Transverse colon (tissue), 4 donors: ENCODE measurements around the gene GCNT2. TPM values are rescaled to one million over a fixed set of nuclear protein-coding genes. Genes with fewer than 3 reads are reported as not detected.

Source experiments
- DNase-seq: peaks from one replicate; pipeline ENCODE4 v3.0.0-alpha.2; 2019
- H3K27ac ChIP-seq, 4 donors: fragments of 200-600 bp; sonication (generic); 2 replicates each; pipeline ENCODE4 v1.5.1; 2016 to 2018; ENCODE audit warnings: inconsistent platforms in 4 of 4
- H3K27me3 ChIP-seq: fragments of 200-600 bp; sonication (generic); 2 replicates; pipeline ENCODE4 v1.5.1; 2017; ENCODE audit warnings: inconsistent platforms
- H3K36me3 ChIP-seq, 4 donors: fragments of 200-600 bp; sonication (generic); 2 replicates each; pipeline ENCODE4 v1.5.1; 2017 to 2019; ENCODE audit warnings: inconsistent platforms in 4 of 4
- H3K4me1 ChIP-seq, 4 donors: fragments of 200-600 bp; sonication (generic); 2 replicates each; pipeline ENCODE4 v1.5.1; 2017 to 2020; ENCODE audit warnings: inconsistent platforms in 4 of 4
- H3K4me3 ChIP-seq, 4 donors: fragments of 200-600 bp; sonication (generic); 1 replicate in 1 of 4; 2 replicates in 3 of 4; pipeline versions ENCODE4 v1.5.1 to v1.6.1; 2017 to 2019; ENCODE audit warnings: inconsistent platforms in 4 of 4
- H3K9me3 ChIP-seq, 2 donors: fragments of 200-600 bp; sonication (generic); 2 replicates each; pipeline ENCODE4 v1.5.1; 2017 to 2019; ENCODE audit warnings: inconsistent platforms in 2 of 2
- CTCF ChIP-seq, 5 experiments: fragments of 200-600 bp in 3 of 5; fragments of 450-650 bp in 2 of 5; sonication (generic) in 3 of 5; IDR thresholded peaks; 1 replicate in 2 of 5; 2 replicates in 3 of 5; pipeline ENCODE4 v1.5.1; 2016 to 2017; ENCODE audit warnings: antibody characterized with exemption in 5 of 5, inconsistent platforms in 3 of 5, mild to moderate bottlenecking in 2 of 5, moderate library complexity in 1 of 5
- EP300 ChIP-seq: sonication (generic); formaldehyde crosslinking; IDR thresholded peaks from one replicate; pipeline ENCODE4 v1.6.1; 2017; ENCODE audit warnings: antibody characterized with exemption, low read depth
- POLR2A ChIP-seq: fragments of 450-650 bp; IDR thresholded peaks from one replicate; pipeline ENCODE4 v1.6.1; 2016; ENCODE audit warnings: antibody characterized with exemption, mild to moderate bottlenecking, moderate library complexity
- POLR2AphosphoS5 ChIP-seq, 3 donors: sonication (generic); formaldehyde crosslinking; IDR thresholded peaks; one replicate each; pipeline ENCODE4 v1.6.1; 2016; ENCODE audit warnings: antibody characterized with exemption in 3 of 3
- WGBS, 2 donors: methylation state at CpG; one replicate each; pipeline ENCODE4 v1.1.5; 2018; ENCODE audit warnings: low coverage in 1 of 2; 5-methylcytosine and 5-hydroxymethylcytosine counted together
- in situ Hi-C, 4 donors: fragments of 200-750 bp; cut with MboI; loops; one replicate each; pipeline versions ENCODE4 v1.15.0 to v1.15.1; 2017; ENCODE audit warnings: low sequenced_read_pairs in 3 of 4, low pct_ligation_motif_present in 1 of 4, low pct_unique_long_range_greater_than_20kb in 1 of 4
- intact Hi-C: fragments of 100-400 bp; cut with DNase I; formaldehyde crosslinking; loops from one replicate; pipeline ENCODE4 v1.15.1; 2023; ENCODE audit warnings: low total_unique reads
- total RNA-seq, 4 donors: library from RNA; depleted of rRNA; stranded (reverse); fragments of >200 nt; gene quantifications; one replicate each; pipeline ENCODE4 v1.1.0, GENCODE V29; 2016

The GCNT2 gene
- total RNA-seq, 4 donors from 2014 or later: 18.7 to 53.4 (median 31.3) TPM

GRCh38 chr6:10586302-10586701 is 65.2 kb downstream of the GCNT2 start:
- 75% methylated on average over 5 of the region's 5 CpGs; no CpG with 5 or more reads in 1 of the 2 donors for WGBS, 2 donors
- no peaks in the 10 kb centered on the region for H3K27me3 ChIP-seq
- peaks cover 6 to 34% (median 19%) of the 10 kb centered on the region in 4 donors for H3K4me1 ChIP-seq
- no peaks in the 10 kb centered on the region for H3K9me3 ChIP-seq
- in situ Hi-C loops: no loop called here
- peak overlapping the region; percentile 19 to 55 (median 37) for H3K27ac ChIP-seq
- H3K4me3 ChIP-seq: no peak overlapping the region
- TF ChIP-seq CTCF (IDR thresholded peaks at IDR 0.05): no peak
- no peaks in the 10 kb centered on the region for H3K36me3 ChIP-seq
- intact Hi-C loops: no loop called here
- no peak for DNase-seq

GRCh38 chr6:10587656-10588406 is 66.7 kb downstream of the GCNT2 start:
- 59 to 67% methylated on average over 13 to 14 of the region's 14 CpGs for WGBS, 2 donors
- Histone ChIP-seq H3K27me3 (no peaks in the 10 kb centered on the region), H3K4me3 (no peak overlapping the region), H3K9me3 (no peaks in the 10 kb centered on the region), H3K36me3 (no peaks in the 10 kb centered on the region), H3K27ac (peak overlapping the region in 2 of 4 donors; percentile 17 to 30), H3K4me1 (peaks cover 6 to 32% (median 19%) of the 10 kb centered on the region in 4 donors)
- intact Hi-C loops: no loop called here
- in situ Hi-C loops: no loop called here
- TF ChIP-seq CTCF (IDR thresholded peaks at IDR 0.05) (no peak), EP300 (no peak), POLR2A (no peak), POLR2AphosphoS5 (IDR thresholded peaks at IDR 0.05) (no peak)
- no peak for DNase-seq

- 85 to 90% methylated on average over 5 to 7 of the region's 7 CpGs for WGBS, 2 donors
- Histone ChIP-seq H3K9me3 (no peaks in the 10 kb centered on the region), H3K4me3 (no peak overlapping the region), H3K27ac (no peak overlapping the region), H3K36me3 (no peaks in the 10 kb centered on the region), H3K4me1 (peaks cover 0 to 28% (median 15%) of the 10 kb centered on the region in 4 donors), H3K27me3 (no peaks in the 10 kb centered on the region)
- intact Hi-C loops (no loop called here), in situ Hi-C loops (no loop called here)
- DNase-seq: no peak
- TF ChIP-seq POLR2A (no peak), POLR2AphosphoS5 (IDR thresholded peaks at IDR 0.05) (no peak), CTCF (IDR thresholded peaks at IDR 0.05) (no peak), EP300 (no peak)
Observed at GRCh38 chr6:10588562-10589428, 67.6 kb downstream of the GCNT2 start.

GRCh38 chr6:10589429-10589727 is 68.2 kb downstream of the GCNT2 start:
- intact Hi-C loops (no loop called here), in situ Hi-C loops (no loop called here)
- peaks cover 0 to 23% (median 10%) of the 10 kb centered on the region in 4 donors for H3K4me1 ChIP-seq
- H3K9me3 ChIP-seq: no peaks in the 10 kb centered on the region
- WGBS, 2 donors: 49% methylated on average over 2 of the region's 2 CpGs; no CpG with 5 or more reads in 1 of the 2 donors
- DNase-seq: no peak
- H3K4me3 ChIP-seq: no peak overlapping the region
- no peaks in the 10 kb centered on the region for H3K27me3 ChIP-seq
- H3K27ac ChIP-seq: no peak overlapping the region
- TF ChIP-seq POLR2A (no peak), POLR2AphosphoS5 (IDR thresholded peaks at IDR 0.05) (no peak), EP300 (no peak), CTCF (IDR thresholded peaks at IDR 0.05) (no peak)
- no peaks in the 10 kb centered on the region for H3K36me3 ChIP-seq
